ENCODE measurements around the gene GDF10. TPM values are rescaled to one million over a fixed set of nuclear protein-coding genes. Genes with fewer than 3 reads are reported as not detected.

The GDF10 gene
- total RNA-seq, 1 experiment from 2014 or later = 0.20 TPM

DNA sequence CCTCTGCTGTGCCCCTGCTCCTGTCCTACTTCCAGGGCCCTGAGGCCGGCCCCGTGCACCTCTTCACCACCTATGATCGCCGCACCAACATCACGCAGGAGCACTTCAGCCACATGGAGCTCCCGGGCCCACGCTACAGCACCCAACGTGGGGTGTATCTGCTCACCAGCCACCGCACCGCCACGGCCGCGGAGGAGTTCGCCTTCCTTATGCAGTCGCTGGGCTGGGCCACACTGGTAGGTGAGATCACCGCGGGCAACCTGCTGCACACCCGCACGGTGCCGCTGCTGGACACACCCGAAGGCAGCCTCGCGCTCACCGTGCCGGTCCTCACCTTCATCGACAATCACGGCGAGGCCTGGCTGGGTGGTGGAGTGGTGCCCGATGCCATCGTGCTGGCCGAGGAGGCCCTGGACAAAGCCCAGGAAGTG is 50.0 kb downstream of the GDF10 start:
- Histone ChIP-seq H2AFZ (ENCODE audit: low read length) (no peak overlapping the region), H3K9me3 (ENCODE audit: control insufficient read depth, low read depth, low read length) (no peaks in the 10 kb centered on the region), H3K27ac (ENCODE audit: insufficient read length, low read depth, low read length) (no peak overlapping the region), H4K5ac (ENCODE audit: insufficient read length, low read depth, low read length) (no peak overlapping the region), H2BK5ac (ENCODE audit: insufficient read length, low read length) (no peak overlapping the region), H3K4ac (ENCODE audit: low read depth, low read length) (no peak overlapping the region), H3K23ac (ENCODE audit: insufficient read length, low read depth, low read length) (no peak overlapping the region), H4K8ac (replicated peaks; ENCODE audit: insufficient read length, low read depth, low read length) (no peak overlapping the region), H4K20me1 (ENCODE audit: control insufficient read depth, insufficient read depth, insufficient read length) (no peaks in the 10 kb centered on the region), H2BK120ac (ENCODE audit: low read depth, low read length, poor library complexity, severe bottlenecking) (no peak overlapping the region), H2BK12ac (ENCODE audit: insufficient read length, low read depth, low read length) (no peak overlapping the region), H3K4me2 (ENCODE audit: insufficient read depth, insufficient read length, low read length) (no peak overlapping the region), H2BK20ac (ENCODE audit: low read depth, low read length, poor library complexity, severe bottlenecking) (no peak overlapping the region), H4K91ac (ENCODE audit: insufficient read length, low read depth, low read length) (no peak overlapping the region), H2AK5ac (ENCODE audit: insufficient read length, low read length) (no peak overlapping the region), H3K23me2 (ENCODE audit: insufficient read length, low read depth, low read length, poor library complexity, severe bottlenecking) (no peaks in the 10 kb centered on the region), H3K14ac (ENCODE audit: insufficient read depth, low read length) (no peak overlapping the region), H3K79me1 (ENCODE audit: insufficient read depth, low read depth, low read length, poor library complexity, severe bottlenecking) (no peaks in the 10 kb centered on the region), H3K27me3 (ENCODE audit: insufficient read depth, low read length) (no peaks in the 10 kb centered on the region), H3K56ac (ENCODE audit: insufficient read length, low read depth, low read length) (no peak overlapping the region), H3K79me2 (ENCODE audit: insufficient read depth, low read length) (no peaks in the 10 kb centered on the region), H3K18ac (ENCODE audit: insufficient read length, low read depth, low read length) (no peak overlapping the region), H3K9ac (ENCODE audit: extremely low read depth, insufficient read length, low read length) (no peak overlapping the region), H3K4me1 (ENCODE audit: insufficient read depth, low read length) (no peaks in the 10 kb centered on the region), H3T11ph (ENCODE audit: low read length) (no peak overlapping the region), H2BK15ac (ENCODE audit: low read depth, low read length) (no peak overlapping the region)
- no CpG with 5 or more reads among the region's 31 CpGs for WGBS (ENCODE audit: extremely low coverage, insufficient read length, low lambda C conversion rate)
- DNase-seq = no peak
- Mint-ChIP-seq H3K4me1 (peaks cover 0 to 4% of the 10 kb centered on the region in 2 experiments; a peak in 1 of 4 replicates), H3K27me3 (ENCODE audit: low read depth) (no peaks in the 10 kb centered on the region; the same call in none of the 2 replicates), H3K9me3 (no peaks in the 10 kb centered on the region), H3K36me3 (ENCODE audit: insufficient read depth in 1 of 3, low read depth in 3 of 3) (no peaks in the 10 kb centered on the region), H3K27ac (no peak overlapping the region; a peak in 1 of 7 replicates), H3K4me3 (no peak overlapping the region; a peak in 1 of 5 replicates)
- TF ChIP-seq CTCF (conservative IDR thresholded peaks at IDR 0.05) = no peak
